HAP-1 (cell line): ENCODE results near the gene IL9R.
"Not testable (repeated sequence)": the region's sequence is repeated elsewhere in the genome, so short reads cannot be mapped to it uniquely, and the experiment has no call there.

Experiments
- DNase-seq, 2 experiments: peaks; one replicate each; pipeline ENCODE4 v3.0.0-alpha.2; 2016 to 2020; ENCODE audit warnings: low spot score in 2 of 2
- H3K27me3 ChIP-seq: fragments of 250-450 bp; sonication (Bioruptor Pico); 2 replicates; pipeline ENCODE4 v1.5.1; 2020; ENCODE audit warnings: low read depth, mild to moderate bottlenecking, moderate library complexity
- H3K36me3 ChIP-seq: fragments of 250-450 bp; sonication (Bioruptor Pico); replicated peaks from 2 replicates; pipeline ENCODE4 v1.5.1; 2020; ENCODE audit warnings: mild to moderate bottlenecking
- H3K4me1 ChIP-seq: fragments of 250-450 bp; sonication (Bioruptor Pico); 2 replicates; pipeline ENCODE4 v1.5.1; 2020; ENCODE audit warnings: mild to moderate bottlenecking
- H3K4me3 ChIP-seq: fragments of 250-450 bp; sonication (Bioruptor Pico); 2 replicates; pipeline ENCODE4 v1.5.1; 2020; ENCODE audit warnings: mild to moderate bottlenecking, moderate library complexity
- H3K9me3 ChIP-seq: fragments of 250-450 bp; sonication (Bioruptor Pico); 2 replicates; pipeline ENCODE4 v1.5.1; 2020; ENCODE audit warnings: mild to moderate bottlenecking, moderate library complexity
- in situ Hi-C: fragments of 300-500 bp; cut with MboI; formaldehyde crosslinking; loops from 3 replicates; pipeline ENCODE4 v1.14.3; 2020; ENCODE audit warnings: low sequenced_read_pairs, inconsistent platforms, mixed read lengths

Gene IL9R

GRCh38 chrX:156028653-156029237, 31.2 kb downstream of the IL9R start:
- H3K4me1 ChIP-seq, H3K27me3 ChIP-seq, in situ Hi-C loops, H3K36me3 ChIP-seq, DNase-seq, H3K4me3 ChIP-seq, H3K9me3 ChIP-seq: not testable (repeated sequence)

DNA sequence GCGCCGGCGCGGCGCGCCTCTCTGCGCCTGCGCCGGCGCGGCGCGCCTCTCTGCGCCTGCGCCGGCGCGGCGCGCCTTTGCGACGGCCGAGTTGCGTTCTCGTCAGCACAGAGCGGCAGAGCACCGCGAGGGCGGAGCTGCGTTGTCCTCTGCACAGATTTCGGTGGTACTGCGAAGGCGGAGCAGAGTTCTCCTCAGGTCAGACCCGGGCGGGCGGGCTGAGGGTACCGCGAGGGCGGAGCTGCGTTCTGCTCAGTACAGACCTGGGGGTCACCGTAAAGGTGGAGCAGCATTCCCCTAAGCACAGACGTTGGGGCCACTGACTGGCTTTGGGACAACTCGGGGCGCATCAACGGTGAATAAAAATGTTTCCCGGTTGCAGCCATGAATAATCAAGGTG, 31.8 kb downstream of the IL9R start:
- in situ Hi-C loops, H3K4me3 ChIP-seq, H3K36me3 ChIP-seq, DNase-seq, H3K9me3 ChIP-seq, H3K4me1 ChIP-seq, H3K27me3 ChIP-seq: not testable (repeated sequence)

DNA sequence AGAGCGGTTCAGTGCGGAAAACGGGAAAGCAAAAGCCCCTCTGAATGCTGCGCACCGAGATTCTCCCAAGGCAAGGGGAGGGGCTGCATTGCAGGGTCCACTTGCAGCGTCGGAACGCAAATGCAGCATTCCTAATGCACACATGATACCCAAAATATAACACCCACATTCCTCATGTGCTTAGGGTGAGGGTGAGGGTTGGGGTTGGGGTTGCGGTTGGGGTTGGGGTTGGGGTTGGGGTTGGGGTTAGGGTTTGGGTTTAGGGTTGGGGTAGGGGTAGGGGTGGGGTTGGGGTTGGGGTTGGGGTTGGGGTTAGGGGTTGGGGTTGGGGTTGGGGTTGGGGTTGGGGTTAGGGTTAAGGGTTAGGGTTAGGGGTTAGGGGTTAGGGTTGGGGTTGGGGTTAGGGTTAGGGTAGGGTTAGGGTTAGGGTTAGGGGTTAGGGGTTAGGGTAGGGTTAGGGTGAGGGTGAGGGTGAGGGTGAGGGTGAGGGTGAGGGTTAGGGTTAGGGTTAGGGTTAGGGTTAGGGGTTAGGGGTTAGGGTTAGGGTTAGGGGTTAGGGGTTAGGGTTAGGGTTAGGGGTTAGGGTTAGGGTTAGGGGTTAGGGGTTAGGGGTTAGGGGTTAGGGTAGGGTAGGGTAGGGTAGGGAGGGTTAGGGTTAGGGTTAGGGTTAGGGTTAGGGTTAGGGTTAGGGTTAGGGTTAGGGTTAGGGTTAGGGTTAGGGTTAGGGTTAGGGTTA, 32.4 kb downstream of the IL9R start:
- H3K36me3 ChIP-seq, H3K9me3 ChIP-seq, H3K4me1 ChIP-seq, DNase-seq, H3K4me3 ChIP-seq, in situ Hi-C loops, H3K27me3 ChIP-seq: not testable (repeated sequence)

GRCh38 chrX:156030474-156030873, 33.0 kb downstream of the IL9R start:
- H3K36me3 ChIP-seq, H3K4me1 ChIP-seq, DNase-seq, H3K27me3 ChIP-seq, H3K4me3 ChIP-seq, H3K9me3 ChIP-seq, in situ Hi-C loops: not testable (repeated sequence)
